OCI-LY1 (cell line): ENCODE data around the gene SYK.

ENCODE experiments used
- EZH2 ChIP-seq: fragments of 200-600 bp; sonication (generic), shearing (Covaris generic); IDR thresholded peaks from 2 replicates; pipeline ENCODE4 v1.8.0; 2017; ENCODE audit warnings: borderline replicate concordance, mixed run types, mild to moderate bottlenecking, antibody characterized with exemption, low read length, moderate library complexity, mixed read lengths
- TF ChIP-seq, protein P1 (sequence below): fragments of 200-600 bp; sonication (generic), shearing (Covaris generic); IDR thresholded peaks from 2 replicates; pipeline ENCODE4 v1.5.1; 2017; ENCODE audit warnings: mild to moderate bottlenecking, antibody characterized with exemption, low read length, moderate library complexity, mixed read lengths

GRCh38 chr9:90774682-90775081 is 26.9 kb upstream of the SYK start:
- TF ChIP-seq, protein P1, sequence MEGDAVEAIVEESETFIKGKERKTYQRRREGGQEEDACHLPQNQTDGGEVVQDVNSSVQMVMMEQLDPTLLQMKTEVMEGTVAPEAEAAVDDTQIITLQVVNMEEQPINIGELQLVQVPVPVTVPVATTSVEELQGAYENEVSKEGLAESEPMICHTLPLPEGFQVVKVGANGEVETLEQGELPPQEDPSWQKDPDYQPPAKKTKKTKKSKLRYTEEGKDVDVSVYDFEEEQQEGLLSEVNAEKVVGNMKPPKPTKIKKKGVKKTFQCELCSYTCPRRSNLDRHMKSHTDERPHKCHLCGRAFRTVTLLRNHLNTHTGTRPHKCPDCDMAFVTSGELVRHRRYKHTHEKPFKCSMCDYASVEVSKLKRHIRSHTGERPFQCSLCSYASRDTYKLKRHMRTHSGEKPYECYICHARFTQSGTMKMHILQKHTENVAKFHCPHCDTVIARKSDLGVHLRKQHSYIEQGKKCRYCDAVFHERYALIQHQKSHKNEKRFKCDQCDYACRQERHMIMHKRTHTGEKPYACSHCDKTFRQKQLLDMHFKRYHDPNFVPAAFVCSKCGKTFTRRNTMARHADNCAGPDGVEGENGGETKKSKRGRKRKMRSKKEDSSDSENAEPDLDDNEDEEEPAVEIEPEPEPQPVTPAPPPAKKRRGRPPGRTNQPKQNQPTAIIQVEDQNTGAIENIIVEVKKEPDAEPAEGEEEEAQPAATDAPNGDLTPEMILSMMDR: peak; percentile 52
- TF ChIP-seq EZH2: no peak
